ENCODE results near the gene PALM3.

Gene PALM3, protein sequence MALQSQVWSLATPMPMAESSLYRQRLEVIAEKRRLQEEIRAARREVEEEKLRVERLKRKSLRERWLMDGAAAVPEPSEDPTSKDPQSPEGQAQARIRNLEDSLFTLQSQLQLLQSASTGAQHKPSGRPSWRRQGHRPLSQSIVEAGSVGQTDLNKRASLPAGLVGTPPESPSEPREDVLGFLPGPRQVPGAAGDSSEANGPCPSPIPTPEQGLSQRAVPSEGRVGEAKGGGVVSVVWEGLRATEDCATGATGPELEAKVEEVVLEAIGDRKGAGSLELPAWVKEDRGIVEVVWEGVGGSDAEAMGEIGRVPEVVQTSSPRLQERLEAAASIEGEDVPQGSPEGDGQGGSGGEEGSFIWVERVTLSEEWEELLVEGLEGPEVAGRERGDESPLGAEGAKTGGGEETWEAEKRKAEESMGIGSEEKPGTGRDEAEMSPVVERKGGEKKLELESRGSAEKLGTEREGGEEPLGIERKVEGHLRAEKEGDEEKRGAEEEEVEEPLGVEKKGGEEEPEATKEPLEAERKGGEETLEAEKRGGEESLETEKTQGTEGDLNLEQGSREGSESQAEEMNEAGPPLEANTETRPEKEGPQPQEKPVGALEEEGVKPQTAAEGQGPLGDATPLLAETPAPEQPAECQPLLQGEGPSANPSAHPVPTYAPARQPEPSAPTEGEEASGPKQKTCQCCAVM

DNA sequence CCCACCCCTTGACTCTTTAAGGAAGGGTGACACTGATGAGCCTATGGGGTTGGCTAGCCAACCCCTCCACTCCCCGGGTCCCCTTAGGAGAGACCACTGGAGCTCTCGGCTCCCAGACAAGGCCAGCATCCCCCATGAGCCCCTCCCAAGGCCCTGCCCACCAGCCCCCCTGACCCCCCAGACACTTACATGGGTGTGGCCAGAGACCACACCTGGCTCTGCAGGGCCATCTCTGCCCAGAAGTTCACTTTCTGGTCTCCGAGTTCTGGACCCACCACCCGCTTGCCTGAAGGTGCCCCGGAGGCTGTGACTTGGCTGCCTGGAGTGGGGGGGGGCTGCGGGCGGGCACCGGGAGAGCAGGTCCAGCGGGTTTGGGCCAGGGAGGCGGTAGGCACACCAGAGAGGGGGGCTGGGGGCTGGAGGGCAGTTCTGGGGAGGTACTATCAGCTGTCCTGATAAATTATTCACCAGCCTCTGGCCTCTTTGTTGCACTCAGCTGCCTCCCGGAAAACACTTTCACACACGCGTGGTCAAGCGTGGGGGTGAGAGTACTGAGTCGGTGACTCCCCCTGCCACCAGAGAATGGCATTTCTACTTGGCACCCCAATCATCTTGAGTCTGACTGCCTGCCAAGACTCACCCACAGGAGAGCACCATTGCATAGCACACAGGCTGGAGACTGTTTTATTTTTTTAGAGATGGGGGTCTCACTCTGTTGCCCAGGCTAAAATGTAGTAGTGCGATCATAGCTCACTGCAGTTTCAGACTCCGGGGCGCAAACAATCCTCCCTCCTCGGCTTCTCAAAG lies at the start of gene PALM3:
Gene PALM3 (minus strand): TSS at position 326 of the 807 bp plus-strand sequence. CDS start 96 bp downstream, at position 230.
- DNase-seq: no peak

- no peak for DNase-seq
Measured at GRCh38 chr19:14111486-14111885, 49.6 kb upstream of the PALM3 start.

GRCh38 chr19:14110650-14111049 lies 48.8 kb upstream of the PALM3 start:
- DNase-seq: no peak

- DNase-seq: no peak
Measured at GRCh38 chr19:14107581-14108461, 45.9 kb upstream of the PALM3 start.

GRCh38 chr19:14106840-14107239 lies 45.0 kb upstream of the PALM3 start:
- no peak for DNase-seq

- no peak for DNase-seq
Measured at GRCh38 chr19:14105680-14106079, 43.8 kb upstream of the PALM3 start.

DNA sequence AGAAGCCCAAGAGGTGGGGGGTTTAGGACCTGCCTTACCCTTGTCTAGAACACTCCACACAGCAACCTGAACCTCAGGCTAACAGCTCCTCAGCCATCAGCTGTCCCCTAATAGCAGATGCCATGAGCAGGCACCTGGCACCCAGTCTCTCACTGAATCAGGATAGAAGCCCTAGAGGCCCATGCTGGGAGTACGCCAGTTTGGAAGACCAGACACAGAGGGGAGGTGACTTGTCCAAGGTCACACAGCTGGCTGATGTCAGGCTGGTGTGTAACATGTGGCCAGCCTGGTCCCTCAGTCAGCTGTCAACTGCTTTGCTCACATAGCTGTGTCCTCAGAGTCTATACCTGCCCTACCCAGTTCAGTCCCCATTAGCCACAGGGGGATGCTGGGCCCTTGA lies 41.4 kb upstream of the PALM3 start:
- DNase-seq: no peak

DNA sequence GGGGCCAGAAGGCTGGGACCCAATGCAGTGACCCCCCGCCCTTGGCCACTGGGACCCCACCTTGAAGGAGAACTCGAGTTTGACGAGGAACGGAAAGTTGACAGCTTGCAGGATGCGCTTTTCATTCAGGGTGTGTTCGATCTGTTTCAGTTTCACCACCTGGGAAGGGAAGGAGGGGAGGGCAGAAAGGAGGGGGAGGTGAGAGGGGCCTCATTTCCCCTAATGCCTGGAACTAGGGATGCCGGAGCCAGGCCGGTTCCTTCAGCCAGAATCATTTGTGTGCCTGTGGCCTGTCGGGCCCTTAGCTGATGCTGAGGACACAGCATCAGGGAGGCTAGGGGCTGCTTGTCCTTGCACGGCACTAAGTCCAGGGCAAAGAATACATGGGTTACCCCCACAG lies 40.9 kb upstream of the PALM3 start:
- no peak for DNase-seq

DNA sequence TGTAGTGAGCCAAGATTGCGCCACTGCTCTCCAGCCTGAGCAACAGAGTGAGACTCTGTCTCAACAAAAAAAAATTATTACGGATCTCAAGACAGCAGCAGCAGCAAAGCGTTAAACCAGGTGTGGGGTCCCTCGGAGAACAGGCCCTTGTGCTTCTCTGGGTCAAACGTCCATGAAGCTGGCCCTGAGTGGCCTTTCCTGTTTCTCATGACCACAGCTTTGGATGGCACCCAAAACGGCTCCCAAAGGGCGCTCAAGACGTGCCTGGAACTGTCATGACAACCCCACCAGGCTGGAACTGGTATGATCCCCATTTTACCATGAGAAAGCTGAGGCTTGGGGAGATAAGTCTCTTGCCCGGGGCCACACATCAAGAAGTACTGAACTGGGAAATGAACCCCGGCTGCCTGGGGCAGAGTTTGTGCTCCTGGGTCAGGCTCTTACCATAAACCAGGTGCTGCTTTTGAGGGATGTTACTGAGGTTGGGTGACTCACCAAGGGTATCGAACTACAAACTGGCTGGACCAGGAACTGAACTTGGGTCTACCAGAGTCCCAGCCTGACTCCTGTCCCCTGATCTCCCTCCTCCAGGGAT lies 40.3 kb upstream of the PALM3 start:
- no peak for DNase-seq

- DNase-seq: no peak
Measured at GRCh38 chr19:14101003-14101545, 39.2 kb upstream of the PALM3 start.

DNA sequence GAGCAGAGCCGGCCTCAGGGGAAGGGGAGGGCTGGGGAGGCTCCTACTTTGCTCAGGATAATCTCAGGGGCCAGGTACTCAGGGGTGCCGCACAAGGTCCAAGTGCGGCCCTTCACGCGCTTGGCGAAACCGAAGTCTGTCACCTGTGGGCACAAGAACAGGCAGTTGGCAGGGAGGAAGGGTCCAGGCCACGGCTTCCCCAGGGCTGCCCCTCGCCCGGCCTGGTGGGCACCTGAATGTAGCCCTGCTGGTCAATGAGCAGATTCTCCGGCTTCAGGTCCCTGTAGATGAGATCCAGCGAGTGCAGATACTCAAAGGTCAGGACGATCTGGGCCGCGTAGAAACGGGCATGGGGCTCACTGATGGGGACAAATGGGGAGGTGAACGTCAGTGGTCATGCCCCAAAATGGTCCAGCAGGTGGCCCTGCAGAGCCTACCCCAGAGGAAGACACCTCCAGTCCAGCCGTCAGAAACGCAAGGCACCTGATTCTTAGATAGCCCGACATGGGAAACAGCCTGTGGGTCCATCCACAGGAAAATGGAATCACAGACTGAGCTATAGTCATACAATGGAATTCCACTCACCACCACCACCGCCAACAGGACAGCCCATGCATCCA lies 35.8 kb upstream of the PALM3 start:
- no peak for DNase-seq

- DNase-seq: no peak
Measured at GRCh38 chr19:14096272-14096992, 34.6 kb upstream of the PALM3 start.

DNA sequence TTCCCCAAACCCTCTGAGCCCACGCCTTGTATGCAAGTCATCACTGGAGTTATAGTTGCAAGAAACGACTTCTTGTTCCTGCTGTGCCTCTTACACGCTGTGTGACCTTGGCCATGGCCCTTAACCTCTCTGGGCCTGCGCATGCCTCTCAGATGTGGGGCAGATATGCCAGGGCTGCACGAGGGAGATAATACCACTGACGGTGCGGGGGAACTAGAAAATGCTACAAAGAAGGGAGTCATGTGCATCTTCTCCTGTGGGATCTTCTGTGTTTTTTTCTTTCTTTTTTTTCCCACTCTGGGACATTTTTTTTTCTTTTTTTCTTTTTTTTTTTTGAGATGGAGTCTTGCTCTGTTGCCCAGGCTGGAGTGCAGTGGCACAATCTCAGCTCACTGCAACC lies 33.0 kb upstream of the PALM3 start:
- DNase-seq: no peak

- no peak for DNase-seq
Measured at GRCh38 chr19:14093117-14093823, 31.4 kb upstream of the PALM3 start.

DNA sequence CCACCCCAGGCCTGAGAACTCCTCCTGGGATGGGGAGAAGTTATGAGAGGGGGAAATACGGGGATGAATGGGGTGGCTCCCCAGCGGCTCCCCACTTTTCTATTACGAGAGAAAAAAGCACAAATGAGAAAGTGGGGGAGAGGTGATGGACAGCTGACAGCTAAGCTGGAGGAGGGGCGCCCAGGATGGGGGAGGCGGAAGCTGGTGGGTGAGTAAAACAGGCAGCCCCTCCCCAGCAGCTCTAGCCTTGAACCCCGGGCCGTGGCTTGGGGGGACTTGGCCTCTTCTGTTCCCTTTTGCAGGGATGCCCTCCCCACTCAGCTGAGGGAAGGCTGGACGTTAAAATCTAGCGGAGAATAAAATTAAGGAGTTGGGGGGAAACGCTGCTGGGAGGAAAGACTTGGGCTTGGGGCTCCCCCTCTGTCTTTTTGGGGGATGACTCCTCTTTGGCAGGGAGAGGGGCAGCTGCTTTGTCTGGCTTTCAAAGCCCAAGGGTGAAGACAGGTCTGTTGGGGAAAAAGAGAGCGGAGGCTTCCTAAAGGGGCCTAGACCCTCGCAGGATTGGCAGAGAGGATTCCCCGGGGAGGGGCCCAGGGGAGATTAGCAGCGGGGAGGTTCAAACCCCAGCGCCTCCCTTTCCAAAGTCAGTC lies 30.1 kb upstream of the PALM3 start:
- DNase-seq: no peak

GRCh38 chr19:14091081-14091812 lies 29.4 kb upstream of the PALM3 start:
- peak; percentile 49 for DNase-seq

DNA sequence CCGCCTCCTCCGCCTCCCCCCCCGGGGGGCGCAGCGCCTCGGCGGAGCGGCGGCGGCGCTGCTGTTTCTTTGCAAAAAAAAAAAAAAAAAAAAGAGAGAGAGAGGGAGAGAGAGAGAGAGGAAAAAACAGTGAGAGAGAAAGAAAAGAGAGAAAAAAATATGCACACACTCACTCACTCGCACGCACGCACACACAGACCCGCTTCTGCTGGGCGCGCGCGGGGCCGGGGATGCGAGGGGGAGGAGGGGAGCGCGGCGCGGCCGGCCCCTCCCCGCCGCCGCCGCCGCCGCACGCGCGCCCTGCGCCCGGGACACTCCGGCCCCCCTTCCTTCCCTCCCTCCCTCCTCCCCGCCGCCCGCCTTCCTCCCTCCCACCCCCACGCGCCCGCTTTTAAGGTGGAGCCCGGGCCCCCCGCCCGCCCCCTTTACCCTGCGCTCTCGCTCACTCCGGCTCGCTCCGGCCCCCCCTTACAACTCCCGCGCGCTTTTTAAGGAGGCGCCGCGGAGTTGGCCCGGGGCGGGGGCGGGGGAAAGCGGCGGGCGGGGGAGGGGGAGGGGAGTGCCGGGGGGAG lies 28.7 kb upstream of the PALM3 start, which contains the start of gene SAMD1:
Gene SAMD1 (minus strand): TSS at position 243 of the 572 bp plus-strand sequence.
- peak; percentile 49 for DNase-seq

All from GF-D8 (cell line).